HG03064 (cell line): ENCODE data around the gene AGBL5.

Experiments used
- ATAC-seq: cut with Tn5 transposase; IDR thresholded peaks from one replicate; pipeline ENCODE4 v1.9.1; 2021; ENCODE audit warnings: low read depth; ENCODE audit not compliant: unreplicated experiment

Gene AGBL5

GRCh38 chr2:27049422-27050280, 1.8 kb upstream of the AGBL5 start:
- ATAC-seq: peak; percentile 34

- ATAC-seq: peak; percentile 49
These were observed 1.0 kb upstream of the AGBL5 start for GRCh38 chr2:27050281-27050995.

- ATAC-seq: no peak
These were observed 606 bp downstream of the AGBL5 start for GRCh38 chr2:27051902-27052645.

- ATAC-seq: no peak
These were observed 1.9 kb downstream of the AGBL5 start for GRCh38 chr2:27053321-27053720.

- ATAC-seq: no peak
These were observed 2.3 kb downstream of the AGBL5 start for GRCh38 chr2:27053776-27054175.

- ATAC-seq: no peak
These were observed 3.3 kb downstream of the AGBL5 start for GRCh38 chr2:27054721-27055120.

- ATAC-seq: no peak
These were observed 5.7 kb downstream of the AGBL5 start for GRCh38 chr2:27057184-27057583.

- ATAC-seq: no peak
These were observed 6.7 kb downstream of the AGBL5 start for GRCh38 chr2:27058210-27058609.

- ATAC-seq: no peak
These were observed 7.8 kb downstream of the AGBL5 start for GRCh38 chr2:27059141-27059820.

GRCh38 chr2:27060323-27060722, 8.9 kb downstream of the AGBL5 start:
- no peak for ATAC-seq

GRCh38 chr2:27065128-27065527, 13.7 kb downstream of the AGBL5 start:
- ATAC-seq: no peak

GRCh38 chr2:27067385-27067784, 15.9 kb downstream of the AGBL5 start:
- ATAC-seq: no peak

- no peak for ATAC-seq
These were observed 18.0 kb downstream of the AGBL5 start for GRCh38 chr2:27069436-27069835.

GRCh38 chr2:27069961-27070618, 18.6 kb downstream of the AGBL5 start:
- no peak for ATAC-seq

- no peak for ATAC-seq
These were observed 19.3 kb downstream of the AGBL5 start for GRCh38 chr2:27070653-27071276.

- ATAC-seq: peak; percentile 89
These were observed 20.0 kb downstream of the AGBL5 start, which contains the start of gene OST4 for GRCh38 chr2:27071277-27071989. Gene OST4, minus strand, starts transcription at chr2:27071654.

GRCh38 chr2:27071990-27072830, 20.7 kb downstream of the AGBL5 start:
- peak; percentile 1 for ATAC-seq

- no peak for ATAC-seq
These were observed 21.5 kb downstream of the AGBL5 start for GRCh38 chr2:27072920-27073319.
